Measurements from ENCODE around the gene TRERF1.

TRERF1 gene

GRCh38 chr6:42254505-42254904 lies 197.2 kb downstream of the TRERF1 start:
- H3K4me3 ChIP-seq (ENCODE audit: low read length) = no peak overlapping the region
- TF ChIP-seq CTCF (conservative IDR thresholded peaks at IDR 0.05; ENCODE audit: low read depth, low read length) = no peak
- DNase-seq (ENCODE audit: low read depth) = no peak

DNA sequence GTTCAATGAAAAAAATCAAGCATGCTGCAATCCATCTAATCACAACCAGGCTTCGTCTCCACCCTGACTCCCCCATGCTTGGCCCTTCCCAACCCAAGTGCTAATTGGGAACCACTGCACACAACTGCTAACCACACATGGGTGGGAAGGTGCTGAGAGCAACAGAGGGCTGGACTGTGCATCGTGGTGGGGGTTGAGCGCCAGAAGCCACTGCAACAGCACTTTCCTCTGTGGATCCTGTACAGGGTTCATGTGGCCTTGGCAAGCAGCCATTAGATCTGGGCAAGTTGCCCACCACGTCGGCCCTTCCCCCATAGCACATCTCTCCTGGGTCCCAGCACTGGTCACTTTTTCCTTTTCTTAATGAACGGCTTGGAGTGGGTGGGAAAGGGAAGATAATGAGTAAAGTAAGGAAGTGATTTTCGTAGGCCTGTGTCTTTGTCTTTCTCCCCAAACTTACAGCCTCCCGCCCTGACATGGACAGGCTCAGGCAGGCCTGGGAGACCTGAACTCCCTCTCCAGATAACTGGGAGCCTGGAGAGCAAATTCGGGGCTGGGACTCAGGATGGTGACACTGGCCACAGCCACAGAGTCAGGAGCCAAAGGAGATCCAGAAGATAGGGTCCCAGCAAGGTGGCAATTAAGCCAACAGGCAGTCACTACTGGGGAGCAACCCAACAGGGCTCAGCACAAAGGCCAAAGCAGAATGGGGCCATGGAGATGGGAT lies 199.7 kb downstream of the TRERF1 start:
- TF ChIP-seq CTCF (conservative IDR thresholded peaks at IDR 0.05; ENCODE audit: low read depth, low read length) = no peak
- H3K4me3 ChIP-seq (ENCODE audit: low read length) = no peak overlapping the region
- peak; percentile 27 for DNase-seq (ENCODE audit: low read depth)

- DNase-seq (ENCODE audit: low read depth) = no peak
- no peak overlapping the region for H3K4me3 ChIP-seq (ENCODE audit: low read length)
- TF ChIP-seq CTCF (conservative IDR thresholded peaks at IDR 0.05; ENCODE audit: low read depth, low read length) = no peak
Observed at GRCh38 chr6:42251500-42251899, 200.2 kb downstream of the TRERF1 start.

GRCh38 chr6:42250274-42250931 lies 201.3 kb downstream of the TRERF1 start:
- DNase-seq (ENCODE audit: low read depth) = no peak
- H3K4me3 ChIP-seq (ENCODE audit: low read length) = no peak overlapping the region
- TF ChIP-seq CTCF (conservative IDR thresholded peaks at IDR 0.05; ENCODE audit: low read depth, low read length) = no peak

DNA sequence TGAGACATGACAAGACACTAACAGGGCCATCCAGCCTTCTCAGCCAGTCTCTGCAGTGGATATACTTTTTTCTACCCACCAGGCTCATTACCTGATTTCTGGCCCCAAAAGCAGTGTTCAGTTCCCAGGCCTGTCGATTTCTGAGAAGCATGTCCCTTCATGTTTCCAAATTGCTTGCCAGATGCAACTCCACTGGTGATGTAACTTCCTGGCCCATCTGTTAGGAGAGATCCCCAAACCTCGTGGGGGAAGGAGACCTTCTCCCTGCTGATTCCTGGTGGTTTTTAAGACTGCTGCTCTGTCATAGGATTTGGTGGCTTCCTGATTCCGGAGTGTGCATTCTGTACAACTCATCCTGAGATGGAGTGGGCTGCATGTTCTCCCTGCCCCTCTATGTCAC lies 202.4 kb downstream of the TRERF1 start:
- DNase-seq (ENCODE audit: low read depth) = no peak
- no peak overlapping the region for H3K4me3 ChIP-seq (ENCODE audit: low read length)
- TF ChIP-seq CTCF (conservative IDR thresholded peaks at IDR 0.05; ENCODE audit: low read depth, low read length) = no peak

- TF ChIP-seq CTCF (conservative IDR thresholded peaks at IDR 0.05; ENCODE audit: low read depth, low read length) = no peak
- H3K4me3 ChIP-seq (ENCODE audit: low read length) = no peak overlapping the region
- no peak for DNase-seq (ENCODE audit: low read depth)
Observed at GRCh38 chr6:42243046-42243445, 208.7 kb downstream of the TRERF1 start.

GRCh38 chr6:42241915-42242314 lies 209.8 kb downstream of the TRERF1 start:
- no peak for DNase-seq (ENCODE audit: low read depth)
- no peak for TF ChIP-seq CTCF (conservative IDR thresholded peaks at IDR 0.05; ENCODE audit: low read depth, low read length)
- H3K4me3 ChIP-seq (ENCODE audit: low read length) = no peak overlapping the region

Data from retinal pigment epithelial cell (primary cell).